IMR-90 (cell line): ENCODE results near the gene PRKCB.

ENCODE experiments used
- CTCF ChIP-seq: conservative IDR thresholded peaks from 2 replicates; pipeline ENCODE4 v1.5.1; 2012; ENCODE audit warnings: mild to moderate bottlenecking, low read depth, low read length, improper control_type of control experiment
- POLR2A ChIP-seq: IDR thresholded peaks from 2 replicates; pipeline ENCODE4 v1.6.1; 2012; ENCODE audit warnings: mild to moderate bottlenecking, low read depth, low read length

GRCh38 chr16:24069036-24069590 lies 233.3 kb downstream of the PRKCB start:
- no peak for TF ChIP-seq POLR2A
- no peak for TF ChIP-seq CTCF
